Transverse colon (tissue), 4 donors: ENCODE measurements around the gene MTHFD2L.

ENCODE experiments used
- CTCF ChIP-seq, 5 experiments: fragments of 200-600 bp in 3 of 5; fragments of 450-650 bp in 2 of 5; sonication (generic) in 3 of 5; IDR thresholded peaks; 1 replicate in 2 of 5; 2 replicates in 3 of 5; pipeline ENCODE4 v1.5.1; 2016 to 2017; ENCODE audit warnings: antibody characterized with exemption in 5 of 5, inconsistent platforms in 3 of 5, mild to moderate bottlenecking in 2 of 5, moderate library complexity in 1 of 5
- POLR2A ChIP-seq: fragments of 450-650 bp; IDR thresholded peaks from one replicate; pipeline ENCODE4 v1.6.1; 2016; ENCODE audit warnings: antibody characterized with exemption, mild to moderate bottlenecking, moderate library complexity
- POLR2AphosphoS5 ChIP-seq, 3 donors: sonication (generic); formaldehyde crosslinking; IDR thresholded peaks; one replicate each; pipeline ENCODE4 v1.6.1; 2016; ENCODE audit warnings: antibody characterized with exemption in 3 of 3

GRCh38 chr4:74228691-74229640 lies 71.0 kb downstream of the MTHFD2L start:
- peak; percentile 69 to 88 (median 75) for TF ChIP-seq CTCF (IDR thresholded peaks at IDR 0.05)
- no peak for TF ChIP-seq POLR2A
- TF ChIP-seq POLR2AphosphoS5 (IDR thresholded peaks at IDR 0.05): no peak
